Ascending aorta (tissue), 2 donors: Measurements from ENCODE around the gene RPS3A. TPM values are rescaled to one million over a fixed set of nuclear protein-coding genes. Genes with fewer than 3 reads are reported as not detected.

Experiments used
- DNase-seq, 2 donors: peaks; one replicate each; pipeline ENCODE4 v3.0.0-alpha.2; 2019; ENCODE audit warnings: low spot score in 2 of 2
- H3K27ac ChIP-seq, 2 donors: fragments of 200-600 bp; sonication (generic); one replicate each; pipeline ENCODE4 v1.5.1; 2016 to 2017; ENCODE audit warnings: mild to moderate bottlenecking in 1 of 2
- H3K27me3 ChIP-seq: fragments of 200-600 bp; sonication (generic); one replicate; pipeline ENCODE4 v1.5.1; 2017
- H3K36me3 ChIP-seq, 2 donors: fragments of 200-600 bp; sonication (generic); one replicate each; pipeline ENCODE4 v1.5.1; 2016
- H3K4me1 ChIP-seq, 2 donors: fragments of 200-600 bp; sonication (generic); one replicate each; pipeline ENCODE4 v1.5.1; 2016 to 2017; ENCODE audit warnings: mild to moderate bottlenecking in 1 of 2
- H3K4me3 ChIP-seq, 2 donors: fragments of 200-600 bp; sonication (generic); one replicate each; pipeline ENCODE4 v1.5.1; 2016 to 2017; ENCODE audit warnings: mild to moderate bottlenecking in 1 of 2
- H3K9me3 ChIP-seq, 2 donors: fragments of 200-600 bp; sonication (generic); one replicate each; pipeline ENCODE4 v1.5.1; 2016
- intact Hi-C: fragments of 100-400 bp; cut with DNase I; formaldehyde crosslinking; loops from one replicate; pipeline ENCODE4 v1.15.1; 2023
- total RNA-seq: library from RNA; depleted of rRNA; stranded (reverse); fragments of >200 nt; gene quantifications from one replicate; pipeline ENCODE4 v1.1.0, GENCODE V29; 2016
- TF ChIP-seq, protein P1 (sequence below), 3 experiments: fragments of 200-600 bp in 2 of 3; fragments of 450-650 bp in 1 of 3; sonication (generic) in 2 of 3; IDR thresholded peaks; one replicate each; pipeline ENCODE4 v1.5.1; 2016 to 2019; ENCODE audit warnings: antibody characterized with exemption in 3 of 3, mild to moderate bottlenecking in 1 of 3, moderate library complexity in 1 of 3

The RPS3A gene
- total RNA-seq, 1 donor from 2014 or later = 1,276 TPM

DNA sequence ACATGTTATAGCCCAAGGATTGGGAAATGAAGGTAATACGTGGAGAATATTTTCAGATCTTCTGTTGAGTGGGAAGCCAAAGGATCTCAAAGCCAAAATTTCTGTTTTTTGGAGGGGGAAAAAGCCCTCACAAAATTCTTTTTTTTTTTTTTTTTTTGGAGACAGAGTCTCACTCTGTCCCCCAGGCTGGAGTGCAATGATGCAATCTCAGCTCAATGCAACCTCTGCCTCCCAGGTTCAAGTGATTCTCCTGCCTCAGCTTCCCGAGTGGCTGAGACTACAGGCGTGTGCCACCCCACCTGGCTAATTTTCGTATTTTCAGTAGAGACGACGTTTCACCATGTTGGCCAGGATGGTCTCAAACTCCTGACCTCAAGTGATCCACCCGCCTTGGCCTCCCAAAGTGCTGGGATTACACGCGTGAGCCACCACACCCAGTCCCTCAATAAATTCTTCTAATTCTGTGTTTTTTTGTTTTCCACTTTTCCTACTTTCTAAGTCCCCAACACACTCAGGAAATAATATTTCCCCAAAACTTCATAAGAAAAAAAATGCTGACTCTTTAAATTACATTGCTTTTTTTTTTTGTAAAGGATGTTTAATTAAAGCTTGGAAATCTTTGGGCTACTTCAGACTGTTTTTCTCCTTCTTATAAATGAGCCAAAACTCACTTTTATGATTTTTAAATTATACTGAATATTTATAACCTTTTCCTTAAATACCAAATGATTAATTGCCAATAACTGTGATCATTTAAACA is 51.6 kb downstream of the RPS3A start:
- no peak overlapping the region for H3K4me3 ChIP-seq
- no peak for DNase-seq
- H3K27me3 ChIP-seq = no peaks in the 10 kb centered on the region
- no peaks in the 10 kb centered on the region for H3K9me3 ChIP-seq
- H3K27ac ChIP-seq = no peak overlapping the region
- TF ChIP-seq, protein P1, sequence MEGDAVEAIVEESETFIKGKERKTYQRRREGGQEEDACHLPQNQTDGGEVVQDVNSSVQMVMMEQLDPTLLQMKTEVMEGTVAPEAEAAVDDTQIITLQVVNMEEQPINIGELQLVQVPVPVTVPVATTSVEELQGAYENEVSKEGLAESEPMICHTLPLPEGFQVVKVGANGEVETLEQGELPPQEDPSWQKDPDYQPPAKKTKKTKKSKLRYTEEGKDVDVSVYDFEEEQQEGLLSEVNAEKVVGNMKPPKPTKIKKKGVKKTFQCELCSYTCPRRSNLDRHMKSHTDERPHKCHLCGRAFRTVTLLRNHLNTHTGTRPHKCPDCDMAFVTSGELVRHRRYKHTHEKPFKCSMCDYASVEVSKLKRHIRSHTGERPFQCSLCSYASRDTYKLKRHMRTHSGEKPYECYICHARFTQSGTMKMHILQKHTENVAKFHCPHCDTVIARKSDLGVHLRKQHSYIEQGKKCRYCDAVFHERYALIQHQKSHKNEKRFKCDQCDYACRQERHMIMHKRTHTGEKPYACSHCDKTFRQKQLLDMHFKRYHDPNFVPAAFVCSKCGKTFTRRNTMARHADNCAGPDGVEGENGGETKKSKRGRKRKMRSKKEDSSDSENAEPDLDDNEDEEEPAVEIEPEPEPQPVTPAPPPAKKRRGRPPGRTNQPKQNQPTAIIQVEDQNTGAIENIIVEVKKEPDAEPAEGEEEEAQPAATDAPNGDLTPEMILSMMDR (IDR thresholded peaks at IDR 0.05) = no peak
- H3K4me1 ChIP-seq = no peaks in the 10 kb centered on the region
- intact Hi-C loops = no loop called here
- peaks cover 18 to 33% of the 10 kb centered on the region in 2 donors for H3K36me3 ChIP-seq

DNA sequence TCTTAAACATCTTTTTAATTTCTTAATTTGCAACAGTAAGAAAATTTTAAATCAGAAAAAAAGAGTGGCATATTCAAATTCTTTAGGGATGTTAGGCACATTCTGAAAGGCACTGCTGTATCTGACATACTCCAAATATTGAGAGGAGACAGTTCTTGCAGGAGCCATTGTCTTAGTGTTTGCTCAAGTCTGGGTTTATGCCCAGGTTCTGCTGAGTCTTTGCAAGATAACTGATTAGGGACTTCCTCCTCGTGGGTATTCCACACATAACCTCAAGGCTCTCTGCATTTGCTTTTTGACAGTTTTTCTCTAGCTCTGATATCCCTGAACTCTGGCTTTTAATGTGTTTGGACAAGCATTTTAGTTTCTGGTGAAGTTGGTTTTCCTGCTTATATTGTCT is 52.6 kb downstream of the RPS3A start:
- Histone ChIP-seq H3K9me3 (no peaks in the 10 kb centered on the region), H3K27me3 (no peaks in the 10 kb centered on the region), H3K4me3 (no peak overlapping the region), H3K4me1 (no peaks in the 10 kb centered on the region), H3K27ac (no peak overlapping the region), H3K36me3 (peaks cover 18 to 24% of the 10 kb centered on the region in 2 donors)
- no peak for DNase-seq
- TF ChIP-seq, protein P1 (IDR thresholded peaks at IDR 0.05) = no peak
- intact Hi-C loops = no loop called here

DNA sequence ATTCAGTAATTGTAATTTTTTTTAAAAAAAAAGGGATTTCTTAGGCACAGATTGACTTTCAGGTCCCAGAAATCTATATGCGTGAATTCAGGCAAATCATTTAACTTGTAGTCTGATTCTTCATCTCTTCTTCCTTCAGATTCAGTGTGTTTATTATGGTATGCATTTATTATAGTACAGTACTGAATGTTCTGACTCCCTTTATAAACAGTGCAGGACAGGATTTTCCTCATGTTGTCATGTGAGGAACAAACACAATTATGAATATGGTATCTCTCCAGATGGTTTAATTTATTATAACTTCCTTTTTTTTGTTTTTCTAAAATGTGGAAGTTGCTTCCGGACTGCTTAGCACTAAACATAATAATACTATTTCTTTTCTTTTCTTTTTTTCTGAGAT is 54.2 kb downstream of the RPS3A start:
- no peak overlapping the region for H3K4me3 ChIP-seq
- H3K27me3 ChIP-seq = no peaks in the 10 kb centered on the region
- TF ChIP-seq, protein P1 (IDR thresholded peaks at IDR 0.05) = no peak
- no peak for DNase-seq
- peaks cover 16 to 21% of the 10 kb centered on the region in 2 donors for H3K36me3 ChIP-seq
- no peaks in the 10 kb centered on the region for H3K4me1 ChIP-seq
- no peaks in the 10 kb centered on the region for H3K9me3 ChIP-seq
- intact Hi-C loops = no loop called here
- no peak overlapping the region for H3K27ac ChIP-seq

Other genes starting within 250 kb of the RPS3A start
- 15.2 TPM for gene LRBA, start 84.3 kb upstream of the RPS3A start, total RNA-seq
- gene PRSS48, start 177.5 kb downstream of the RPS3A start, total RNA-seq = not detected
- 110 TPM for gene SH3D19, start 226.0 kb downstream of the RPS3A start, total RNA-seq